Measurements from ENCODE around the gene NEU3.
"Not testable (repeated sequence)": the region's sequence is repeated elsewhere in the genome, so short reads cannot be mapped to it uniquely, and the experiment has no call there.

The NEU3 gene

GRCh38 chr11:74984730-74985129 lies 4.0 kb upstream of the NEU3 start:
- no peak for DNase-seq

DNA sequence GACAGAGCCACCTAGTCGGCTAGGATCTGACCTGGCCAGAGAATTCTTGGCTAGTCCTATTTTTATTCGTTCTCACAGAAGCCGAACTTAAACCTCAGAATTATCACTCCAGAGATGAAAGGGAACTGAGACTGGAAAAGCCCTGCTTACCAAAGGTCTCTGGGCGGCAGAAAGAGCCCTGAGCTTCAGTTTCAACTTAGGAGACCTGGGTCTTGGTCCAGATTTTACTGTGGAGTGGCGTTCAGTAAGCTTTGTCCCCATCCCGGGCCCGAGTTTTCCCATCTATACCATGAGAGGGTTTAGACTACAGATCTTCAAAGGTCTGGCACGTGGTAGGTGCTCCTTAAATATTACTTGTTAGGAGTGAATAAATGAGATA lies 516 bp downstream of the NEU3 start:
- no peak for DNase-seq

DNA sequence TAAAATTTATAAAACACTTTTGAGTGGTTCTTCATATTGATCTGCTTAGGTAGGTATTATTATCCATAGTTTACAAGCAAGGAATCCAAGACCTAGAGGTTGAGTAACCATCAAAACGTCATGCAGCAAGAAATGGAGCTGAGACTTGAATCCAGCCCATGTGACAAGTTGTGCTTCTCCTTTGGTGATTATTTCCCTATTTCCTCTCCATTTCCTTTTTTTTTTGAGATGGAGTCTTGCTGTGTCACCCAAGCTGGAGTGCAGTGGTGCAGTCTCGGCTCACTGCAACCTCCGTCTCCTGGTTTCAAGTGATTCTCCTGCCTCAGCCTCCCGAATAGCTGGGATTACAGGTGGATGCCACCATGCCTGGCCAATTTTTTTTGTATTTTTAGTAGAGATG lies 1.4 kb downstream of the NEU3 start:
- DNase-seq: not testable (repeated sequence)

DNA sequence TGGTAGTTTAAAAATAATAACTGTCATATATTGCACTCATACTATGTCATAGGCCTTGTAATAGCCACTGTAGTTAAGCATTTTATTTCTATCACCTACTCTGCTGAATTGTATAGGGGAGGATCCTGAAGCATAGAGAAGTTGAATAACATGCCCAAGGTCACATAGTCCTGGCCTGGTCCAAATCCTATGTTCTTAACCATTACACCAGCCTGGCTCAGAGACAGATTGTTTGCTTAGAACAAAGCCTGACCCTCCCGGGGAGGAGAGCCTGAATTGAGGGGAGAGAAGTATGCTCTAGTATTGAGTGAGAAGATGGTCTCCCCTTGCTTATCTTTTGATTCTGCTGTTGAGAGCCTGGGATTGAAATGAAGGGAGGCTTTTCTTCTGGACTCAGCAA lies 2.2 kb downstream of the NEU3 start:
- DNase-seq: no peak

GRCh38 chr11:74992852-74993251 lies 4.1 kb downstream of the NEU3 start:
- DNase-seq: no peak

GRCh38 chr11:75000975-75001354 lies 12.2 kb downstream of the NEU3 start:
- DNase-seq: no peak

DNA sequence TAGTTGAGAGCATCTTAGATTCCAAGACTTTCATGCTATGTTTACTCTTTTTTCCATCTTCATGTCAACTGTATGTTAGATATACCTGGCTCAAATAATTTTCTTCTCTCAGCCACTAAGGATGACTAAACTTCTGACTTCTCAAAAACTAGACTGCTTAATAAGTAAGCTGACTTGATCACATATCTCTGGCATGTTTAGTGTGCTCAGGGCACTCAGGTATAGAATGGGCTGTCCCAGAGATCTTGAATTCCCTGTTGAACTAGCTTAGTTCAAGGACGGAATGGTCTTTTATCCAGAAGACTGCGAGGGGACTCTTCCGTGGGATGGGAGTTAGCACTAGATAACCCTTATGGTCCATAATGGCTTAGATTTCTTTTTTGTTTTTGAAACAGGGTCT lies 13.0 kb downstream of the NEU3 start:
- DNase-seq: no peak

- no peak for DNase-seq
These were observed 13.8 kb downstream of the NEU3 start for GRCh38 chr11:75002516-75002915.

GRCh38 chr11:75004215-75004614 lies 15.5 kb downstream of the NEU3 start:
- no peak for DNase-seq

DNA sequence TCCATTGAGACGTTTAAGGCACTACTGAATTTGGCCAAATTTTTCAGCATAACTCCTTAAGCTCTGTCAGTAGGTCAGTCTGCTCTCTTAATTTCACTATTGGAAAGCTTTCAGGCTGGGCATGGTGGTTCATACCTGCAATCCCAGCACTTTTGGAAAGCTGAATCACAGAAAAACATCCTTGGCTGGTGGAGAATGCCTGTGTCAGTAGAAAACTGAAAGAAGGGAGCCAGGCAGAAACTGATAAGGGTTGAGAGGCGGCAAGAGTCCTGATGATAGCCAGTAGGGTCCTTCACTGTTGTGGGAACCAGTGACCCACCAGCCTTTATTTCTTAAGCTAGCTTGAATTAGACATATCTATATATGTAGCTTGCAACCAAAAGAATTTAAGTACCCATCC lies 22.6 kb downstream of the NEU3 start:
- no peak for DNase-seq

DNA sequence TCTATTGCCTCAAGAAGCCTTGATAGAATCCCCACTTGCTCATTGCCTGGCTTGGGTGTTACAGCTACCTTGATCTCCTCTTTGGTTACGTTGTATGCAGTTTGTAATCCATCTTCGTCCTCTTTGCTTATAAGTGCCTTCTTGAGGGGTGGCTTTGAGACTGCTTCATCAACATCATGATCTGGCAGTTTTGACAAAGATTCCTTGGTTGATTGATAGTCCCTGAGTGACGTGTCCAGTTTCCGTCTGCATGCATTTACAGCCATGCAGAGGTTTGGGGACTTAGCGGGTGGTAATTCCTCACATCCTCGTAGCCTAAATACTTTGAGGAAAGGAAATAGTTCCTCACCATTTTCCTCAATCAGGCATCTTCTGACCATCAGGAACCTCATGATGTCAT lies 23.1 kb downstream of the NEU3 start:
- DNase-seq: no peak

- DNase-seq: no peak
These were observed 24.3 kb downstream of the NEU3 start for GRCh38 chr11:75013051-75013450.

DNA sequence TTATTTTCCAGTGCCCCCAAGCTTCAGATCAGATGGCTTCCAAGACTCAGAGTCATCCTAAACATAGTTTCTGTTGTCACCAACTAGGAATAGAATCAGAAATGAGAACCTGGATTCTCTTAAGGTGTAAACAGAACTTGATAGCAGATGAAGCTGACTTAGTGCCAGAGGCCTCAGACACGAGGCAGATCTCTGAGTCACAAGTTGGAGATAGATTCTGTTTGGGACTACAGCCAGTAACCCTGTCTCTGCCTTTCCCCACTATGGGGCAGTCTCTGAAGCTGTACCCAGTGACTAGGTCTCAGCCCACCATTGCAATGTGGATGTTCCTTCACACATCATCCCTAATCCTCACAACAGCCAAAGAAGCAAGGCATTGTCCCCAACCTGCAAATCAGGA lies 25.4 kb downstream of the NEU3 start:
- DNase-seq: no peak

GRCh38 chr11:75019200-75019599 lies 30.5 kb downstream of the NEU3 start:
- not testable (repeated sequence) for DNase-seq

- DNase-seq: not testable (repeated sequence)
These were observed 31.6 kb downstream of the NEU3 start for GRCh38 chr11:75020328-75020727.

- no peak for DNase-seq
These were observed 33.6 kb downstream of the NEU3 start for GRCh38 chr11:75022296-75022695.

GRCh38 chr11:75022759-75023396 lies 34.1 kb downstream of the NEU3 start:
- DNase-seq: peak; percentile 75

DNA sequence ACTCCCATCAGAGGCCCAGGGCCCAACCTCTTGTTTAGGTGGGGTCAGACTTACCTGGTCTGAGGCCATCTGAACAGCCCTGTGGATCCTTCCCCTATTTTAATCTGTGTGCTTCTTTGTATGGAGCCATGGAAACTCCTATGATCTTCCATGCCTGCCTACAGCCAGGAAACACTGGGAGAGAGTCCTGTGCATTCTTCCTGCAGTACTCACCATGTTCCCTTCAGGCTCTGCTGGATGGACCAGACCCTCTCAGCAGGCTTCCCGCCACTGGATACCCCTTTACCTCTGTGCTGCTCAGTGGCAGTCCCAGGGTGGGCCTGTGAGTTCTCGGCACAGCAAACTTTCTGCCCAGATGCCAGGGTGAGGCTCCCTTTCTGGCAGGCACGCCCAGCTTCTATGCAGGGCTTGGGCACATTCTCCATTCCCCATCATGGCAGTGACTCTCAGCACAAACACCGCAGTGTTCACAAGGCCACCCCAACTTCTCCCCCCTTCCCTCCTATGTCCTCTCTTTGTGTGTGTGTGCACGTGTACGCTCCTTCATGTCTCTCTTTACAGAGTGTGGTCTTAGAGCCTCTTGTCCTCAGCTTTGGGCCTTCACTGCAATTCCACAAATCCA lies 34.8 kb downstream of the NEU3 start:
- DNase-seq: no peak

- DNase-seq: no peak
These were observed 35.3 kb downstream of the NEU3 start for GRCh38 chr11:75024068-75024449.

DNA sequence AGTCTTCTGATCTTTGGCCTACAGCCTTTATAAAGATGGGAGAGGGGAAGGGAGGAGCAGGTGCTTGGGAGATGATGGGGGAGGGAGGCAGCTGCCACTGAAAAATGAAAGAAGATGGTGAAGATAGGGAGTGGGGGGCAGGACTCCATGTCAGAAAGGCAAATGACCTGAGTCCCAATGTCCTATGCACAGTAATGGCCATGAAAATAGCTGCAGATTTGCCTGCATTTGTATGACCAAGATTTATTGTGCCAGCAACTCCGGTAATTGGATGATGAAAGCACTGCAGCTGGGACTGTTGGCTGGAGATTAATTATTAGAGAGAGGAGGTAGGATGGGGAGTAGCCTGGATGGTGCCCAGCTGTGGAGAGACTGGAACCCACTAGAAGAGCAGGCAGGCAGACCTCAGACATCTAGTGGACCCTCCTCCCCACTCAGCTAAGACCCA lies 36.1 kb downstream of the NEU3 start:
- no peak for DNase-seq

- DNase-seq: no peak
These were observed 36.8 kb downstream of the NEU3 start for GRCh38 chr11:75025561-75025960.

GRCh38 chr11:75028321-75028720 lies 39.6 kb downstream of the NEU3 start:
- no peak for DNase-seq

GRCh38 chr11:75028724-75029123 lies 40.0 kb downstream of the NEU3 start:
- no peak for DNase-seq

DNA sequence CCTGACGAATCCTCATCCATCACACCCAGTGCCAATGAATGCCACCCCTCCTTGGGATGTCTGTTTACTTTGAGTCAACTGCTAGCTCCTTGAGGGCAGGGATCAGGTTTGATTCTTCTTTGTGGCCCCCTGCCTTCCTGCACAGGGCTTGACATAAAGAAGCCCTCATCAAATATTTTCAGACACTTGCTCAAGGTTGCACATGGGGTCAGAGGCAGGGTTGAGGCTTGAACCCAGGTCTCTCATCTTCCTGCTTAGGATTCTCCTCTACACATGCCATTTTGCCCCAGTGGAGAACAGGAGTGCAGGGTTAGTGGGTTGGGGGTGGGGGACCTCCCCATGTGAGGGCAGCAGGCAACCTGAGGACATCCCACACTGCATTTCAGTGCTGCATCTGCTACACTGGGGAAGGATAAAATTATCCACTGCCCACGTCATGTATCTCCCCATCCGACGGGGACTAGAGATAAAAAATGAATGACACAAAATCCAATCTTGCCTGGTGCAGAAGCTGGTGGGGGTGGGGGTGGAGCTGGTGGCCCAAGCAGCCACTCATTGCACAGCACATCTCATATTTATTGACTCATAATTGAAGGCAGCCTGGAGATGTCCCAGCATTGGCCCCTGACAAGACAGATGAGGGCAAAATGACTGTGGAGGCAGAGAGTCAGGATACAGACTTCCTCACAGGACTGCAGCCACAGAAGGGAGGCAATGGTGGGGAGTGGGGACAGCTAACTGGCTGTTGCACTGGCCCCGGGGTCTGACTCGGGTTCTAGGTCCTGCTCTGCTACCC lies 41.3 kb downstream of the NEU3 start:
- no peak for DNase-seq

Data from right hindlimb (tissue), 1 donor.